ENCODE data around the gene CXorf49. TPM values are rescaled to one million over a fixed set of nuclear protein-coding genes. Genes with fewer than 3 reads are reported as not detected.
"Not testable (repeated sequence)": the region's sequence is repeated elsewhere in the genome, so short reads cannot be mapped to it uniquely, and the experiment has no call there.

CXorf49 gene
- total RNA-seq, 1 experiment from 2014 or later, result not detected

- not testable (repeated sequence) for H3K27ac ChIP-seq (ENCODE audit: insufficient read length, low read depth, low read length); H3K56ac ChIP-seq (ENCODE audit: insufficient read length, low read depth, low read length); H3K23ac ChIP-seq (ENCODE audit: insufficient read length, low read depth, low read length); DNase-seq; H2BK5ac ChIP-seq (ENCODE audit: insufficient read length, low read length); H3K27me3 ChIP-seq (ENCODE audit: insufficient read depth, low read length); H2BK15ac ChIP-seq (ENCODE audit: low read depth, low read length); H3K27me3 Mint-ChIP-seq (ENCODE audit: low read depth); H3K18ac ChIP-seq (ENCODE audit: insufficient read length, low read depth, low read length); H3K14ac ChIP-seq (ENCODE audit: insufficient read depth, low read length); H4K8ac ChIP-seq (replicated peaks; ENCODE audit: insufficient read length, low read depth, low read length); H3K79me1 ChIP-seq (ENCODE audit: insufficient read depth, low read depth, low read length, poor library complexity, severe bottlenecking); H4K91ac ChIP-seq (ENCODE audit: insufficient read length, low read depth, low read length); H2BK20ac ChIP-seq (ENCODE audit: low read depth, low read length, poor library complexity, severe bottlenecking); H3K23me2 ChIP-seq (ENCODE audit: insufficient read length, low read depth, low read length, poor library complexity, severe bottlenecking); H3K9me3 Mint-ChIP-seq; H3K79me2 ChIP-seq (ENCODE audit: insufficient read depth, low read length); H3T11ph ChIP-seq (ENCODE audit: low read length); H4K5ac ChIP-seq (ENCODE audit: insufficient read length, low read depth, low read length); H3K36me3 Mint-ChIP-seq (ENCODE audit: insufficient read depth in 1 of 3, low read depth in 3 of 3); H3K4me3 Mint-ChIP-seq; H4K20me1 ChIP-seq (ENCODE audit: control insufficient read depth, insufficient read depth, insufficient read length); H2BK120ac ChIP-seq (ENCODE audit: low read depth, low read length, poor library complexity, severe bottlenecking); H2AFZ ChIP-seq (ENCODE audit: low read length); H3K4ac ChIP-seq (ENCODE audit: low read depth, low read length); H3K9me3 ChIP-seq (ENCODE audit: control insufficient read depth, low read depth, low read length); H3K4me1 ChIP-seq (ENCODE audit: insufficient read depth, low read length); H3K27ac Mint-ChIP-seq; H3K9ac ChIP-seq (ENCODE audit: extremely low read depth, insufficient read length, low read length); H2AK5ac ChIP-seq (ENCODE audit: insufficient read length, low read length); H2BK12ac ChIP-seq (ENCODE audit: insufficient read length, low read depth, low read length); H3K4me1 Mint-ChIP-seq; H3K4me2 ChIP-seq (ENCODE audit: insufficient read depth, insufficient read length, low read length)
- no CpG with 5 or more reads among the region's 12 CpGs for WGBS (ENCODE audit: extremely low coverage, insufficient read length, low lambda C conversion rate)
Measured at GRCh38 chrX:71698299-71699022, 19.6 kb downstream of the CXorf49 start.

- H3K27me3 ChIP-seq (ENCODE audit: insufficient read depth, low read length); H4K20me1 ChIP-seq (ENCODE audit: control insufficient read depth, insufficient read depth, insufficient read length); H3K18ac ChIP-seq (ENCODE audit: insufficient read length, low read depth, low read length); H2BK20ac ChIP-seq (ENCODE audit: low read depth, low read length, poor library complexity, severe bottlenecking); H3K9me3 ChIP-seq (ENCODE audit: control insufficient read depth, low read depth, low read length); H2AFZ ChIP-seq (ENCODE audit: low read length); H3K27me3 Mint-ChIP-seq (ENCODE audit: low read depth); DNase-seq; H3K4ac ChIP-seq (ENCODE audit: low read depth, low read length); H4K91ac ChIP-seq (ENCODE audit: insufficient read length, low read depth, low read length); H3K4me2 ChIP-seq (ENCODE audit: insufficient read depth, insufficient read length, low read length); H3K79me1 ChIP-seq (ENCODE audit: insufficient read depth, low read depth, low read length, poor library complexity, severe bottlenecking); H4K5ac ChIP-seq (ENCODE audit: insufficient read length, low read depth, low read length); H3K27ac ChIP-seq (ENCODE audit: insufficient read length, low read depth, low read length); H2AK5ac ChIP-seq (ENCODE audit: insufficient read length, low read length); H3K14ac ChIP-seq (ENCODE audit: insufficient read depth, low read length); H2BK15ac ChIP-seq (ENCODE audit: low read depth, low read length); H3K56ac ChIP-seq (ENCODE audit: insufficient read length, low read depth, low read length); H3T11ph ChIP-seq (ENCODE audit: low read length); H3K23ac ChIP-seq (ENCODE audit: insufficient read length, low read depth, low read length); H3K23me2 ChIP-seq (ENCODE audit: insufficient read length, low read depth, low read length, poor library complexity, severe bottlenecking); H2BK12ac ChIP-seq (ENCODE audit: insufficient read length, low read depth, low read length); H2BK5ac ChIP-seq (ENCODE audit: insufficient read length, low read length); H3K4me3 Mint-ChIP-seq; H3K4me1 ChIP-seq (ENCODE audit: insufficient read depth, low read length); H3K4me1 Mint-ChIP-seq; H3K27ac Mint-ChIP-seq; H3K9me3 Mint-ChIP-seq; H3K9ac ChIP-seq (ENCODE audit: extremely low read depth, insufficient read length, low read length); H3K36me3 Mint-ChIP-seq (ENCODE audit: insufficient read depth in 1 of 3, low read depth in 3 of 3); H3K79me2 ChIP-seq (ENCODE audit: insufficient read depth, low read length); H2BK120ac ChIP-seq (ENCODE audit: low read depth, low read length, poor library complexity, severe bottlenecking); H4K8ac ChIP-seq (replicated peaks; ENCODE audit: insufficient read length, low read depth, low read length): not testable (repeated sequence)
- WGBS (ENCODE audit: extremely low coverage, insufficient read length, low lambda C conversion rate), result no CpG with 5 or more reads among the region's 17 CpGs
Measured at GRCh38 chrX:71697466-71698298, 20.4 kb downstream of the CXorf49 start.

All from H9 (cell line).